ENCODE measurements around the gene CERK.

DNA sequence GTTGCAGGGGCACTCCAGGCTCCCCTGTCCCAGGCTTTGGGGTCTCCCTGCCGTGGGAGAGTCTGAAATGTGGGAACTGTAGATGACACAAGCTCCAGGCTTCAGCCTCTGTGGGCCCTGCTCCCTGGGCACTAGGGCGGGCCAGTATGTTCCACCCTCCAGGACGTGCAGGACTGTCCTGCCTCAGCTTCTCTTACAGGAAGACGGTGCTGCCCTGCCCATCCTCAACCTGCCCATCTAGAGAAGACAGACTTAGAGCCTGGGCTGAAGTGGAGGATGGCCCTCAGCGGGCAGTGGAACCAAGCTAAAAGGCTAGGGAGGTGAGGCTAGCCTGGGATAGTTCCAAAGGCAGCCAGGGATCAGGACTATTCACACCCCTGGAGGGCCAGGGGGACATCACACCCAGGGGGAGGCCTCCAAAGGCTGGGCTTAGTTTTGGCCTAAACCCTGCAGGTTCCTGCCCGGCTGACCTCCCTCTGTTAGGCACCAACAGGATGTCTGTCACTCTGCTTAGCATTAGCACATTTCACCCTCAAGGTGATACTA is 4.0 kb upstream of the CERK start:
- TF ChIP-seq, protein P1, sequence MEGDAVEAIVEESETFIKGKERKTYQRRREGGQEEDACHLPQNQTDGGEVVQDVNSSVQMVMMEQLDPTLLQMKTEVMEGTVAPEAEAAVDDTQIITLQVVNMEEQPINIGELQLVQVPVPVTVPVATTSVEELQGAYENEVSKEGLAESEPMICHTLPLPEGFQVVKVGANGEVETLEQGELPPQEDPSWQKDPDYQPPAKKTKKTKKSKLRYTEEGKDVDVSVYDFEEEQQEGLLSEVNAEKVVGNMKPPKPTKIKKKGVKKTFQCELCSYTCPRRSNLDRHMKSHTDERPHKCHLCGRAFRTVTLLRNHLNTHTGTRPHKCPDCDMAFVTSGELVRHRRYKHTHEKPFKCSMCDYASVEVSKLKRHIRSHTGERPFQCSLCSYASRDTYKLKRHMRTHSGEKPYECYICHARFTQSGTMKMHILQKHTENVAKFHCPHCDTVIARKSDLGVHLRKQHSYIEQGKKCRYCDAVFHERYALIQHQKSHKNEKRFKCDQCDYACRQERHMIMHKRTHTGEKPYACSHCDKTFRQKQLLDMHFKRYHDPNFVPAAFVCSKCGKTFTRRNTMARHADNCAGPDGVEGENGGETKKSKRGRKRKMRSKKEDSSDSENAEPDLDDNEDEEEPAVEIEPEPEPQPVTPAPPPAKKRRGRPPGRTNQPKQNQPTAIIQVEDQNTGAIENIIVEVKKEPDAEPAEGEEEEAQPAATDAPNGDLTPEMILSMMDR (IDR thresholded peaks at IDR 0.05), result no peak
- TF ChIP-seq TEAD4 (IDR thresholded peaks at IDR 0.05; ENCODE audit: borderline replicate concordance, insufficient read depth) (no peak), EZH2phosphoT487 (IDR thresholded peaks at IDR 0.05; ENCODE audit: borderline replicate concordance, low read depth) (no peak), FOXJ3 (CRISPR knock-in tag; IDR thresholded peaks at IDR 0.05) (no peak)
